ENCODE measurements around the gene CLSTN2.

CLSTN2 gene

DNA sequence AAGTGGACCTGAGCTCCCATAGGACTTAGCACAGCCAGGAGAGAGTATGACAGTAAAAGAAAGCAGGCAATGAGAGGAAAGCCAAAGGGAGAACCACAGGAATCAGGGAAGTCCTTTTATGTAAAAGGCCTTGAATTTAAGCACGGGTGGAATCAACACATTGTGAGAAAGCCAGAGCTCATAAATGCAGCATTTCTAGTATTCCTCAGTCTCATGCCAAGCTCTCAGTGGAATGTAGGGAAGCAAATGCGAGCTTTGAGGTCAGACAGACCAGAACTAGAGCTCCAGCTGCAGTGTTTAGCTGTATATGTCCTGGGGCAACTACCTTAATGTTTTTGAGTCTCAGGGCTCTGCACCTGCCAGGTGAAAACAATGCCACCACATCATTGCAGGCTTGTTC lies 610.8 kb downstream of the CLSTN2 start:
- DNase-seq = no peak
- Histone ChIP-seq H2AFZ (ENCODE audit: low read length) (no peak overlapping the region), H3K4me3 (ENCODE audit: low read length) (no peak overlapping the region), H3K36me3 (replicated peaks; ENCODE audit: insufficient read depth, low read length) (no peaks in the 10 kb centered on the region), H3K9ac (ENCODE audit: low read length) (no peak overlapping the region), H3K4me2 (ENCODE audit: low read depth, low read length) (no peak overlapping the region), H3K27me3 (replicated peaks; ENCODE audit: insufficient read depth, low read length) (no peaks in the 10 kb centered on the region), H4K20me1 (ENCODE audit: insufficient read depth, low read length) (no peaks in the 10 kb centered on the region), H3K4me1 (ENCODE audit: low read length) (no peaks in the 10 kb centered on the region), H3K9me2 (replicated peaks; ENCODE audit: insufficient read depth, low read length) (no peaks in the 10 kb centered on the region), H3K79me2 (ENCODE audit: low read length) (no peaks in the 10 kb centered on the region), H3F3A (ENCODE audit: insufficient read depth, low read length) (no peaks in the 10 kb centered on the region), H3K27ac (ENCODE audit: low read length) (no peak overlapping the region), H3K9me3 (replicated peaks; ENCODE audit: insufficient read depth, low read length) (no peaks in the 10 kb centered on the region)
- TF ChIP-seq EZH2phosphoT487 (IDR thresholded peaks at IDR 0.05; ENCODE audit: low read length) (no peak), EZH2 (optimal IDR thresholded peaks at IDR 0.05; ENCODE audit: low read depth, low read length) (no peak)
- TF ChIP-seq, protein P1, sequence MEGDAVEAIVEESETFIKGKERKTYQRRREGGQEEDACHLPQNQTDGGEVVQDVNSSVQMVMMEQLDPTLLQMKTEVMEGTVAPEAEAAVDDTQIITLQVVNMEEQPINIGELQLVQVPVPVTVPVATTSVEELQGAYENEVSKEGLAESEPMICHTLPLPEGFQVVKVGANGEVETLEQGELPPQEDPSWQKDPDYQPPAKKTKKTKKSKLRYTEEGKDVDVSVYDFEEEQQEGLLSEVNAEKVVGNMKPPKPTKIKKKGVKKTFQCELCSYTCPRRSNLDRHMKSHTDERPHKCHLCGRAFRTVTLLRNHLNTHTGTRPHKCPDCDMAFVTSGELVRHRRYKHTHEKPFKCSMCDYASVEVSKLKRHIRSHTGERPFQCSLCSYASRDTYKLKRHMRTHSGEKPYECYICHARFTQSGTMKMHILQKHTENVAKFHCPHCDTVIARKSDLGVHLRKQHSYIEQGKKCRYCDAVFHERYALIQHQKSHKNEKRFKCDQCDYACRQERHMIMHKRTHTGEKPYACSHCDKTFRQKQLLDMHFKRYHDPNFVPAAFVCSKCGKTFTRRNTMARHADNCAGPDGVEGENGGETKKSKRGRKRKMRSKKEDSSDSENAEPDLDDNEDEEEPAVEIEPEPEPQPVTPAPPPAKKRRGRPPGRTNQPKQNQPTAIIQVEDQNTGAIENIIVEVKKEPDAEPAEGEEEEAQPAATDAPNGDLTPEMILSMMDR (IDR thresholded peaks at IDR 0.05; ENCODE audit: low read length) = no peak

DNA sequence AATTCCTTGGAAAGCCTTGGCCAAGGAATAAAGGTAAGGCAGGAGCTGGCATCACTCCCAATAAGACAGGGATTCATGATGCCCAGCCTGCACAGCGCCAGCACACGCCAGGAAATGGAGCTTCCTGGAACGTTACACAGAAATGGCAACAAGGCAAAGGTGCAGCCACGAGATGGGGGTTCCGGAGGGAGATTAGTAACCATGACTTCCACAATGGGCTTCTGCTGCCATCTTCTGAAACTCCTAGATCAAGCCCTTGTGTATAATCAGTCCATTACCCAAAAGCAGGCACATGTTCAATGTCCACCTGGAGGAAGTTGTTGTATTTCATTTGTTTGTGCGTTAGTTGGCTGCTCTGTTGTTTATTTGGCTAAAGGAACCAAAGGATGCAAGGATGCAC lies 611.7 kb downstream of the CLSTN2 start:
- Histone ChIP-seq H2AFZ (ENCODE audit: low read length) (no peak overlapping the region), H3K4me2 (ENCODE audit: low read depth, low read length) (no peak overlapping the region), H3K27me3 (replicated peaks; ENCODE audit: insufficient read depth, low read length) (no peaks in the 10 kb centered on the region), H3K79me2 (ENCODE audit: low read length) (no peaks in the 10 kb centered on the region), H3F3A (ENCODE audit: insufficient read depth, low read length) (no peaks in the 10 kb centered on the region), H3K4me1 (ENCODE audit: low read length) (no peaks in the 10 kb centered on the region), H3K4me3 (ENCODE audit: low read length) (no peak overlapping the region), H3K27ac (ENCODE audit: low read length) (no peak overlapping the region), H3K9ac (ENCODE audit: low read length) (no peak overlapping the region), H4K20me1 (ENCODE audit: insufficient read depth, low read length) (no peaks in the 10 kb centered on the region), H3K9me2 (replicated peaks; ENCODE audit: insufficient read depth, low read length) (no peaks in the 10 kb centered on the region), H3K36me3 (replicated peaks; ENCODE audit: insufficient read depth, low read length) (no peaks in the 10 kb centered on the region), H3K9me3 (replicated peaks; ENCODE audit: insufficient read depth, low read length) (no peaks in the 10 kb centered on the region)
- DNase-seq = no peak
- TF ChIP-seq, protein P1 (IDR thresholded peaks at IDR 0.05; ENCODE audit: low read length) = no peak
- no peak for TF ChIP-seq EZH2 (optimal IDR thresholded peaks at IDR 0.05; ENCODE audit: low read depth, low read length)
- TF ChIP-seq EZH2phosphoT487 (IDR thresholded peaks at IDR 0.05; ENCODE audit: low read length) = no peak

DNA sequence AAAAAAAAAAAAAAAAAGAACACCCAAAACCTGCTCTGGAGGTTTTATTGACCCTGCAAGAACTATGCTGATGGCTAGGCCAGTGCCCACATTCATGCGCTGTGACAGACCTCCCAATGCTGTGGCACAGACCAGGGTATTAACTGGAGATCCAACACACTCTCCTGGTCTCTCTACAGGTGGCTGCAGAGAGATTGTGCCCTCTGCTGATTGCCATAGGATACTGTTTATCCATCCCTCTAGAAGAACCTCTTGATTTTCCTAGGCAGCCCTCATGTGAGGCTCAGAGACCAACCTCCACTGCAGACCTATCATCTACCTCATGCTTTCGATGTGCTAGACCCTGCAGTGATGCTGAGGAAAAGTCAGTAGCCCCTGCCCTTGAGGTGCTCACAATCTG lies 617.4 kb downstream of the CLSTN2 start:
- Histone ChIP-seq H2AFZ (ENCODE audit: low read length) (no peak overlapping the region), H3K36me3 (replicated peaks; ENCODE audit: insufficient read depth, low read length) (no peaks in the 10 kb centered on the region), H4K20me1 (ENCODE audit: insufficient read depth, low read length) (no peaks in the 10 kb centered on the region), H3K79me2 (ENCODE audit: low read length) (no peaks in the 10 kb centered on the region), H3F3A (ENCODE audit: insufficient read depth, low read length) (no peaks in the 10 kb centered on the region), H3K27ac (ENCODE audit: low read length) (no peak overlapping the region), H3K27me3 (replicated peaks; ENCODE audit: insufficient read depth, low read length) (no peaks in the 10 kb centered on the region), H3K9me3 (replicated peaks; ENCODE audit: insufficient read depth, low read length) (no peaks in the 10 kb centered on the region), H3K4me1 (ENCODE audit: low read length) (no peaks in the 10 kb centered on the region), H3K4me3 (ENCODE audit: low read length) (no peak overlapping the region), H3K4me2 (ENCODE audit: low read depth, low read length) (no peak overlapping the region), H3K9me2 (replicated peaks; ENCODE audit: insufficient read depth, low read length) (no peaks in the 10 kb centered on the region), H3K9ac (ENCODE audit: low read length) (no peak overlapping the region)
- TF ChIP-seq EZH2phosphoT487 (IDR thresholded peaks at IDR 0.05; ENCODE audit: low read length) = no peak
- TF ChIP-seq, protein P1 (IDR thresholded peaks at IDR 0.05; ENCODE audit: low read length) = no peak
- TF ChIP-seq EZH2 (optimal IDR thresholded peaks at IDR 0.05; ENCODE audit: low read depth, low read length) = no peak
- no peak for DNase-seq

All from MM.1S (cell line).